Mesothelial cell of epicardium (in vitro differentiated cells): ENCODE measurements around the gene TRIM40. TPM values are rescaled to one million over a fixed set of nuclear protein-coding genes. Genes with fewer than 3 reads are reported as not detected.

Experiments used
- DNase-seq, 2 experiments: peaks; one replicate each; pipeline ENCODE4 v3.0.0; 2021; ENCODE audit warnings: low spot score in 2 of 2; ENCODE audit not compliant: unreplicated experiment in 2 of 2
- H3K27ac Mint-ChIP-seq: 2 replicates; pipeline ENCODE4 v1.8.0; 2021; ENCODE audit warnings: mixed read lengths
- H3K27me3 Mint-ChIP-seq: 2 replicates; pipeline ENCODE4 v1.8.0; 2021; ENCODE audit warnings: low read depth, mixed read lengths
- H3K36me3 Mint-ChIP-seq: 2 replicates; pipeline ENCODE4 v1.8.0; 2021; ENCODE audit warnings: mixed read lengths
- H3K4me1 Mint-ChIP-seq: 2 replicates; pipeline ENCODE4 v1.8.0; 2021; ENCODE audit warnings: mixed read lengths
- H3K4me3 Mint-ChIP-seq: 2 replicates; pipeline ENCODE4 v1.8.0; 2021; ENCODE audit warnings: mild to moderate bottlenecking, moderate library complexity, mixed read lengths
- H3K9me3 Mint-ChIP-seq: 2 replicates; pipeline ENCODE4 v1.8.0; 2021; ENCODE audit warnings: mixed read lengths
- CTCF ChIP-seq: fragments of 200-600 bp; sonication (generic); IDR thresholded peaks from one replicate; pipeline ENCODE4 v1.5.0; 2021; ENCODE audit warnings: antibody characterized with exemption; ENCODE audit not compliant: unreplicated experiment
- total RNA-seq: library from RNA; stranded (reverse); gene quantifications from 3 replicates; pipeline ENCODE4 v1.2.1, GENCODE V29; 2021

The TRIM40 gene
- total RNA-seq, 1 donor from 2014 or later, result not detected

- no peak for TF ChIP-seq CTCF
- DNase-seq, result no peak
- Mint-ChIP-seq H3K4me3 (no peak overlapping the region), H3K36me3 (no peaks in the 10 kb centered on the region), H3K27me3 (peaks cover 91% of the 10 kb centered on the region), H3K27ac (no peak overlapping the region), H3K9me3 (no peaks in the 10 kb centered on the region), H3K4me1 (peaks cover 3% of the 10 kb centered on the region)
Measured at GRCh38 chr6:30167101-30167500, 31.2 kb downstream of the TRIM40 start.

GRCh38 chr6:30168741-30169140 is 32.8 kb downstream of the TRIM40 start:
- DNase-seq, result no peak
- no peaks in the 10 kb centered on the region for H3K9me3 Mint-ChIP-seq
- H3K27ac Mint-ChIP-seq, result no peak overlapping the region
- peaks cover 100% of the 10 kb centered on the region for H3K27me3 Mint-ChIP-seq
- H3K4me3 Mint-ChIP-seq, result no peak overlapping the region
- H3K36me3 Mint-ChIP-seq, result no peaks in the 10 kb centered on the region
- H3K4me1 Mint-ChIP-seq, result peaks cover 3% of the 10 kb centered on the region
- no peak for TF ChIP-seq CTCF

- H3K27me3 Mint-ChIP-seq, result peaks cover 100% of the 10 kb centered on the region
- no peak overlapping the region for H3K4me3 Mint-ChIP-seq
- DNase-seq, result no peak
Measured at GRCh38 chr6:30169658-30170614, 34.0 kb downstream of the TRIM40 start.

GRCh38 chr6:30171677-30172471 is 35.9 kb downstream of the TRIM40 start:
- no peaks in the 10 kb centered on the region for H3K36me3 Mint-ChIP-seq
- H3K27ac Mint-ChIP-seq, result no peak overlapping the region
- peak overlapping the region; percentile 38 for H3K4me3 Mint-ChIP-seq
- peak in 1 of 2 experiments; percentile 42 for DNase-seq
- TF ChIP-seq CTCF, result no peak
- peaks cover 3% of the 10 kb centered on the region for H3K4me1 Mint-ChIP-seq
- H3K27me3 Mint-ChIP-seq, result peaks cover 100% of the 10 kb centered on the region
- no peaks in the 10 kb centered on the region for H3K9me3 Mint-ChIP-seq

More at GRCh38 chr6:30169658-30170614, 34.0 kb downstream of the TRIM40 start:
- TF ChIP-seq CTCF, result no peak
- Mint-ChIP-seq H3K36me3 (no peaks in the 10 kb centered on the region), H3K27ac (no peak overlapping the region), H3K9me3 (no peaks in the 10 kb centered on the region), H3K4me1 (peaks cover 3% of the 10 kb centered on the region)

- H3K27me3 Mint-ChIP-seq, result peaks cover 100% of the 10 kb centered on the region
- no peaks in the 10 kb centered on the region for H3K9me3 Mint-ChIP-seq
- TF ChIP-seq CTCF, result no peak
- no peaks in the 10 kb centered on the region for H3K36me3 Mint-ChIP-seq
- DNase-seq, result no peak
- no peak overlapping the region for H3K4me3 Mint-ChIP-seq
- H3K27ac Mint-ChIP-seq, result no peak overlapping the region
- peaks cover 3% of the 10 kb centered on the region for H3K4me1 Mint-ChIP-seq
Measured at GRCh38 chr6:30172681-30173080, 36.7 kb downstream of the TRIM40 start.
